Bronchial epithelial cell (primary cell): ENCODE measurements around the gene SRRM4. TPM values are rescaled to one million over a fixed set of nuclear protein-coding genes. Genes with fewer than 3 reads are reported as not detected.
"Not testable (repeated sequence)": the region's sequence is repeated elsewhere in the genome, so short reads cannot be mapped to it uniquely, and the experiment has no call there.

ENCODE experiments used
- DNase-seq: peaks from one replicate; pipeline ENCODE4 v3.0.0-alpha.2; 2010; ENCODE audit warnings: low read depth
- FAIRE-seq: peaks from 2 replicates; lab custom pipeline; 2011; peaks lifted over from hg19 to GRCh38; lab: Jason Lieb, UNC
- H3K27me3 ChIP-seq: 2 replicates; pipeline ENCODE4 v1.5.1; 2011; ENCODE audit warnings: low read length; ENCODE audit not compliant: control insufficient read depth, insufficient read depth
- H3K36me3 ChIP-seq: 2 replicates; pipeline ENCODE4 v1.5.1; 2011; ENCODE audit warnings: low read length; ENCODE audit not compliant: control insufficient read depth, insufficient read depth
- H3K4me3 ChIP-seq: 2 replicates; pipeline ENCODE4 v1.5.1; 2011; ENCODE audit warnings: mild to moderate bottlenecking, low read depth, low read length, control low read depth
- total RNA-seq: library from RNA; depleted of rRNA; stranded (reverse); fragments of >200 nt; gene quantifications from 2 replicates; pipeline ENCODE4 v1.2.1, GENCODE V29; 2014
- TF ChIP-seq, protein P1 (sequence below): IDR thresholded peaks from 2 replicates; pipeline ENCODE4 v1.5.1; 2011; ENCODE audit warnings: mild to moderate bottlenecking, moderate library complexity, low read length, control low read depth, inconsistent platforms; ENCODE audit not compliant: insufficient read depth, severe bottlenecking

The SRRM4 gene
- total RNA-seq, 1 donor from 2014 or later: not detected

DNA sequence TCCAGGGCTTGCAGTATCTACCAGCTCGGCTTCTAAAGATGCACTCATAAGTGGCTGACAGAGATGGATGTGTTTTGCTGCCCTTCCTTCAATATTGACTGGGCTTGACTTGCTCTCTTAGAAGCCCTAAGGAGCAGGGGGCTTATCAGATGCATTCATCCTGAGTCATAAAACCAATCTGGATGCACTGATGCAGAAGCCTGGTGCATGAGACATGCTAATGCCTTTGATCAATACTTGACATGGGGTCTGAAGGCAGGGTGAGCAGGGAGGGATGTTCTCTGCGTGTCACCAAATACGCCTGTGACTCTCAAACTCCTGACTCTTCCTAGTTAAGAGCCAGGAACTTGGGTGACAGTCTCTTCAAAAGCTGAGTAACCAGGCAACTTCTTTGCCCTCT, 119.6 kb downstream of the SRRM4 start:
- H3K4me3 ChIP-seq: no peak overlapping the region
- FAIRE-seq (no peak), DNase-seq (no peak)
- H3K27me3 ChIP-seq: no peaks in the 10 kb centered on the region
- TF ChIP-seq, protein P1, sequence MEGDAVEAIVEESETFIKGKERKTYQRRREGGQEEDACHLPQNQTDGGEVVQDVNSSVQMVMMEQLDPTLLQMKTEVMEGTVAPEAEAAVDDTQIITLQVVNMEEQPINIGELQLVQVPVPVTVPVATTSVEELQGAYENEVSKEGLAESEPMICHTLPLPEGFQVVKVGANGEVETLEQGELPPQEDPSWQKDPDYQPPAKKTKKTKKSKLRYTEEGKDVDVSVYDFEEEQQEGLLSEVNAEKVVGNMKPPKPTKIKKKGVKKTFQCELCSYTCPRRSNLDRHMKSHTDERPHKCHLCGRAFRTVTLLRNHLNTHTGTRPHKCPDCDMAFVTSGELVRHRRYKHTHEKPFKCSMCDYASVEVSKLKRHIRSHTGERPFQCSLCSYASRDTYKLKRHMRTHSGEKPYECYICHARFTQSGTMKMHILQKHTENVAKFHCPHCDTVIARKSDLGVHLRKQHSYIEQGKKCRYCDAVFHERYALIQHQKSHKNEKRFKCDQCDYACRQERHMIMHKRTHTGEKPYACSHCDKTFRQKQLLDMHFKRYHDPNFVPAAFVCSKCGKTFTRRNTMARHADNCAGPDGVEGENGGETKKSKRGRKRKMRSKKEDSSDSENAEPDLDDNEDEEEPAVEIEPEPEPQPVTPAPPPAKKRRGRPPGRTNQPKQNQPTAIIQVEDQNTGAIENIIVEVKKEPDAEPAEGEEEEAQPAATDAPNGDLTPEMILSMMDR: no peak
- H3K36me3 ChIP-seq: no peaks in the 10 kb centered on the region

- Histone ChIP-seq H3K27me3 (no peaks in the 10 kb centered on the region), H3K36me3 (no peaks in the 10 kb centered on the region), H3K4me3 (no peak overlapping the region)
- TF ChIP-seq, protein P1: no peak
- FAIRE-seq: no peak
- no peak for DNase-seq
Measured at GRCh38 chr12:119102274-119102673, 120.9 kb downstream of the SRRM4 start.

- DNase-seq: no peak
- no peak overlapping the region for H3K4me3 ChIP-seq
- TF ChIP-seq, protein P1: no peak
- H3K27me3 ChIP-seq: no peaks in the 10 kb centered on the region
- no peak for FAIRE-seq
- no peaks in the 10 kb centered on the region for H3K36me3 ChIP-seq
Measured at GRCh38 chr12:119102714-119103113, 121.4 kb downstream of the SRRM4 start.

GRCh38 chr12:119104969-119105368, 123.6 kb downstream of the SRRM4 start:
- H3K36me3 ChIP-seq, H3K4me3 ChIP-seq, FAIRE-seq, DNase-seq, H3K27me3 ChIP-seq: not testable (repeated sequence)

DNA sequence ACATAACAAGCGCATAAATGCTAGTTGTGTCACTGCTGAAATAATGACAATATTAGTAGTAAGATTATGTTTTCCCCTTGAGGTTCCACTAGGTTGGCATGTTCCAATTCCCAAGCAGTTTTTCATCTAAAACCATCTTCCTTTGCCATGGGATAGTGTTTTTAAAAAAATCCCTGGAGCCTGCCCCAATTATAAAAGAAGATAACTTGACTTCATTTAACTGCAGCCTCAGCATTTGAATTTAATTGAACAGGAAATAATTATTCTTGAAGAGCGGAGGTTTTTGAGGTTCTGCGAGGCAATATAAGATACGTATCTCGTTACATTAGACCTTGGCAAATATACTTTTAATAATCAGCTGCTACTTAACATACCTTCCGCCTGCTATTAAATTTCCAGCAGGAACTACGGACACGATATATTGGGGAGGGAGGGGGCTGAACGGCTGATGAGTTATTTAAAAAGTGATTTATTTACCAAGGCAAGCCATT, 132.2 kb downstream of the SRRM4 start:
- Histone ChIP-seq H3K4me3 (no peak overlapping the region), H3K27me3 (no peaks in the 10 kb centered on the region), H3K36me3 (no peaks in the 10 kb centered on the region)
- FAIRE-seq (no peak), DNase-seq (no peak)
- TF ChIP-seq, protein P1: no peak

- FAIRE-seq (no peak), DNase-seq (no peak)
- H3K36me3 ChIP-seq: no peaks in the 10 kb centered on the region
- H3K4me3 ChIP-seq: no peak overlapping the region
- TF ChIP-seq, protein P1: no peak
- no peaks in the 10 kb centered on the region for H3K27me3 ChIP-seq
Measured at GRCh38 chr12:119114294-119114693, 133.0 kb downstream of the SRRM4 start.
